ENCODE data around the gene CSNK2A1.

Gene CSNK2A1

GRCh38 chr20:427849-428657 lies 115.5 kb downstream of the CSNK2A1 start:
- DNase-seq = no peak

DNA sequence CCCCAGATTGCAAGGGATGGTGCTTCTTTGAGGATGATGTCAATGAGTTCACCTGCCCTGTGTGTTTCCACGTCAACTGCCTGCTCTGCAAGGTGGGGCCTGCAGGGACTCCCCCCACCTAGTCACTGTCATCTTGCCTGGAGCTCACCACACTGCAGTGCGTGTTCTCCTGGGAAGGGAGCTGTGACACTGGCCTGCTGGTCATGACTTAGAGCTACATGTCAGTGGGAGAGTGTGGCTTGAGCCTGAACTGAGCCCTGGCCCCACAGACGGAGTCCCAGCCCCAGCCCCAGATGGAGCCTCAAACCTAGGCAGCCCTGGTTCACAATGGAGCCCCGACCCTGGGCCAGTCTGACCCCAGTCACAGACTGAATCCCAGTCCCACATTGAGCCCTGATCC lies 116.2 kb downstream of the CSNK2A1 start:
- DNase-seq = no peak

GRCh38 chr20:426566-426965 lies 117.0 kb downstream of the CSNK2A1 start:
- DNase-seq = no peak

Data from cortex of kidney (tissue), 1 donor.